ENCODE results near the gene MEX3D.

The MEX3D gene

GRCh38 chr19:1568320-1569019 lies at the start of gene MEX3D:
Gene MEX3D (minus strand): TSS chr19:1568325. CDS start chr19:1568058, 267 bp downstream.
- DNase-seq (ENCODE audit: low read depth), result peak; percentile 71

GRCh38 chr19:1616875-1617274 lies 48.8 kb upstream of the MEX3D start:
- no peak for DNase-seq (ENCODE audit: low read depth)

GRCh38 chr19:1616396-1616795 lies 48.3 kb upstream of the MEX3D start:
- DNase-seq (ENCODE audit: low read depth), result no peak

GRCh38 chr19:1615156-1615765 lies 47.1 kb upstream of the MEX3D start:
- no peak for DNase-seq (ENCODE audit: low read depth)

GRCh38 chr19:1613808-1614570 lies 45.9 kb upstream of the MEX3D start:
- DNase-seq (ENCODE audit: low read depth), result no peak

GRCh38 chr19:1613146-1613545 lies 45.0 kb upstream of the MEX3D start:
- DNase-seq (ENCODE audit: low read depth), result no peak

- DNase-seq (ENCODE audit: low read depth), result no peak
Observed at GRCh38 chr19:1612114-1613086, 44.3 kb upstream of the MEX3D start.

GRCh38 chr19:1611353-1611752 lies 43.2 kb upstream of the MEX3D start:
- DNase-seq (ENCODE audit: low read depth), result no peak

GRCh38 chr19:1610579-1610978 lies 42.5 kb upstream of the MEX3D start:
- no peak for DNase-seq (ENCODE audit: low read depth)

GRCh38 chr19:1609680-1610474 lies 41.8 kb upstream of the MEX3D start:
- DNase-seq (ENCODE audit: low read depth), result no peak

GRCh38 chr19:1609103-1609396 lies 40.9 kb upstream of the MEX3D start:
- DNase-seq (ENCODE audit: low read depth), result no peak

- DNase-seq (ENCODE audit: low read depth), result no peak
Observed at GRCh38 chr19:1608359-1609102, 40.4 kb upstream of the MEX3D start.

- no peak for DNase-seq (ENCODE audit: low read depth)
Observed at GRCh38 chr19:1606138-1606651, 38.1 kb upstream of the MEX3D start.

- DNase-seq (ENCODE audit: low read depth), result peak; percentile 91
Observed at GRCh38 chr19:1605236-1606137, 37.4 kb upstream of the MEX3D start, which contains the start of gene UQCR11. Gene UQCR11 (minus strand): TSS chr19:1605462. CDS start chr19:1605409, 53 bp downstream.

GRCh38 chr19:1602091-1602707 lies 34.1 kb upstream of the MEX3D start:
- DNase-seq (ENCODE audit: low read depth), result no peak

- DNase-seq (ENCODE audit: low read depth), result no peak
Observed at GRCh38 chr19:1601613-1602064, 33.5 kb upstream of the MEX3D start.

GRCh38 chr19:1599460-1599846 lies 31.3 kb upstream of the MEX3D start:
- no peak for DNase-seq (ENCODE audit: low read depth)

- DNase-seq (ENCODE audit: low read depth), result no peak
Observed at GRCh38 chr19:1598777-1599459, 30.8 kb upstream of the MEX3D start.

Data from activated gamma-delta T cell treated with anti-CD3 and anti-CD28 coated beads, Interleukin-2, amount 50 U/mL, for 16 hours (primary cell).